Ectodermal cell (in vitro differentiated cells): ENCODE measurements around the gene ARHGAP15.

Experiments used
- H3K27ac ChIP-seq: 2 replicates; pipeline ENCODE4 v1.7.0; 2013; ENCODE audit warnings: mild to moderate bottlenecking, low read depth, low read length; ENCODE audit not compliant: insufficient read depth, poor library complexity, severe bottlenecking
- H3K27me3 ChIP-seq: 2 replicates; pipeline ENCODE4 v1.7.0; 2013; ENCODE audit warnings: mild to moderate bottlenecking, low read length; ENCODE audit not compliant: insufficient read depth, control insufficient read depth, poor library complexity, severe bottlenecking
- H3K36me3 ChIP-seq: one replicate; pipeline ENCODE4 v1.7.0; 2013; ENCODE audit warnings: low read length; ENCODE audit not compliant: control insufficient read depth, insufficient read depth
- H3K4me1 ChIP-seq: one replicate; pipeline ENCODE4 v1.7.0; 2013; ENCODE audit warnings: low read length; ENCODE audit not compliant: control insufficient read depth, insufficient read depth
- H3K4me3 ChIP-seq: 2 replicates; pipeline ENCODE4 v1.7.0; 2013; ENCODE audit warnings: low read depth, low read length, control low read depth; ENCODE audit not compliant: insufficient read depth
- H3K9me3 ChIP-seq: 2 replicates; pipeline ENCODE4 v1.7.0; 2013; ENCODE audit warnings: mild to moderate bottlenecking, low read length, moderate library complexity; ENCODE audit not compliant: control insufficient read depth
- WGBS, 2 experiments: methylation state at CpG; one replicate each; pipeline ENCODE4 v1.1.7; 2013; ENCODE audit warnings: missing lambda C conversion rate in 2 of 2; 5-methylcytosine and 5-hydroxymethylcytosine counted together

ARHGAP15 gene

GRCh38 chr2:143796051-143796450 lies 666.8 kb downstream of the ARHGAP15 start:
- no peak overlapping the region for H3K4me3 ChIP-seq
- no peaks in the 10 kb centered on the region for H3K36me3 ChIP-seq
- 84 to 94% methylated on average over 1 of the region's 1 CpG for WGBS, 2 experiments
- H3K4me1 ChIP-seq = peaks cover 3% of the 10 kb centered on the region
- H3K27me3 ChIP-seq = no peaks in the 10 kb centered on the region
- H3K9me3 ChIP-seq = no peaks in the 10 kb centered on the region
- H3K27ac ChIP-seq = no peak overlapping the region

GRCh38 chr2:143801561-143801960 lies 672.3 kb downstream of the ARHGAP15 start:
- 92 to 93% methylated on average over 1 of the region's 1 CpG for WGBS, 2 experiments
- H3K36me3 ChIP-seq = no peaks in the 10 kb centered on the region
- H3K4me3 ChIP-seq = no peak overlapping the region
- H3K27me3 ChIP-seq = no peaks in the 10 kb centered on the region
- no peaks in the 10 kb centered on the region for H3K9me3 ChIP-seq
- H3K4me1 ChIP-seq = no peaks in the 10 kb centered on the region
- H3K27ac ChIP-seq = no peak overlapping the region

GRCh38 chr2:143802242-143802641 lies 673.0 kb downstream of the ARHGAP15 start:
- H3K4me3 ChIP-seq = no peak overlapping the region
- H3K27me3 ChIP-seq = no peaks in the 10 kb centered on the region
- no peaks in the 10 kb centered on the region for H3K9me3 ChIP-seq
- H3K36me3 ChIP-seq = no peaks in the 10 kb centered on the region
- H3K4me1 ChIP-seq = no peaks in the 10 kb centered on the region
- H3K27ac ChIP-seq = no peak overlapping the region
- 92 to 95% methylated on average over 4 of the region's 4 CpGs for WGBS, 2 experiments

DNA sequence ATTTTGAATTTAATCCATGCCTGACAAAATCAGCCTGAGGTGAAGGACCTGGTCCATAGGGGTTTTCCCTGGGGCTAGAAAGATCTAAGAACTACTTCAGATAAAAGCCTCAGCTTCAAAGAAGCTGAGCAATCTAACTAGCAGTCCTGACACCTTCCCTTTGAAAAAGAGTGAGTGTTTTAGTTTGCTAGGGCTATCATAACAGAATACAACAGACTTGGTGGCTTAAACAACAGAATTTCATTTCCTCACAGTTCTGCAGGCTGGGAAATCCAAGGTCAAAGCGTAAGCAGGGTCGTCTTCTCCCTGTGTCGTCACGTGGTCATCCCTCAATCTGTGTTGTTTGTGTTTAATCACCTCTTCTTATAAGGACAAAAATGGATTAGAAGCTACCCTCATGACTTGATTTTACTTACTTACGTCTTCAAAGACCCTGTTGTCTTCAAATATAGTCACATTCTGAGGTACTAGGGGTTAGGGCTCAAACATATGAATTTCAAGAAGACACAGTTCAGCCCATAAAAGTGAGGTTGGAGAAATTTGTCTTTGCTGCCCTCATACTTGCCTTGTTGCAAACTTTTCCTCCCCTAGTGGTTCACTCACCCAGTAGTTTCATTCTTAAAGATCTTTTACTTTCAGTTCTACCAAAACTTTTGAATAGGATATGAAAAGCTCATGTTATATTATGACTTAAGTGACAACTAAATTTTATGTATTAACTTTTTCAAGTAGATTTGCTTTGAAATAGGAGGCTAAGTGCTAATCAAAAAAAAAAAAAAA lies 673.8 kb downstream of the ARHGAP15 start:
- 91 to 95% methylated on average over 5 of the region's 5 CpGs for WGBS, 2 experiments

DNA sequence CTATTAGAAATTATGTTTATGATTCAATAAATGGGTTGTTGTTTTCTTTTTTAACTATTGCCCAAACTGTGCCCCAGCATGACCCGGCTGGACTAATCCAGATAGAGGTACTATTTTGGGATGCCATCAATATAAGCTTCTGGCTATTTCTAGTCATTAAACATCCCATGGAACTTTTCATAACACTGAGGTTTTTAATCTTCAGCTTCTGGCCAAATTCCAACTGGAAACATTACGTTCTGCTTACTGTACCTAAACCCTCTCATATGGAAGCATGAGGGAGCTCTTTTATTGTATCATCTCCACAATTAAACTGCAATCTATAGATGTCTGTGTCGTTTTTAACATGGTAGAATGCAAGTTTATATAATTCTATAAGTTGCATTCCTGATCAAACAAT lies 674.7 kb downstream of the ARHGAP15 start:
- H3K27me3 ChIP-seq = no peaks in the 10 kb centered on the region
- no peak overlapping the region for H3K27ac ChIP-seq
- H3K4me3 ChIP-seq = no peak overlapping the region
- WGBS, 2 experiments = 94% methylated on average over 2 of the region's 3 CpGs
- no peaks in the 10 kb centered on the region for H3K4me1 ChIP-seq
- no peaks in the 10 kb centered on the region for H3K36me3 ChIP-seq
- no peaks in the 10 kb centered on the region for H3K9me3 ChIP-seq

More for the DNA sequence above, 673.8 kb downstream of the ARHGAP15 start:
- Histone ChIP-seq H3K27ac (no peak overlapping the region), H3K4me3 (no peak overlapping the region), H3K27me3 (no peaks in the 10 kb centered on the region), H3K9me3 (no peaks in the 10 kb centered on the region), H3K4me1 (no peaks in the 10 kb centered on the region), H3K36me3 (no peaks in the 10 kb centered on the region)

GRCh38 chr2:143805666-143806065 lies 676.4 kb downstream of the ARHGAP15 start:
- H3K4me3 ChIP-seq = no peak overlapping the region
- no peaks in the 10 kb centered on the region for H3K9me3 ChIP-seq
- H3K4me1 ChIP-seq = no peaks in the 10 kb centered on the region
- no peaks in the 10 kb centered on the region for H3K36me3 ChIP-seq
- no peaks in the 10 kb centered on the region for H3K27me3 ChIP-seq
- H3K27ac ChIP-seq = no peak overlapping the region

DNA sequence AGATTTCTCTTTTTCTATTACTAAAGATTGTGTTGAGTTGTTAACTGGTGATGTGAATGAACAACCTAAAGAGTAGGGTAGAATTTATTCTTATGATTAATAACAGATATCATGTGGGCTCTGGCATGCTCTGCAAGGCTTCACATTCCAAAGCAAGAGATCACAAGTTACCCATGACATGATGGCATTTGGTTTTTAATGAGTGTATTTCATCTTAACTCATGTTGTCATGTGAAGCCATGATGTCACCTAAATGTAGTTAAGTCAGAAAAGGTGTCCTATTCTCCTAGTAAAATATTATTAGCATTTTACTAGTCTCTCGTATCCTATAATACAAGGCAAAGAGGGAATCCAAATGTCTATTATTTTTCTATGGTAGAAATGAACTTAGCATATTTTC lies 678.0 kb downstream of the ARHGAP15 start:
- H3K9me3 ChIP-seq = no peaks in the 10 kb centered on the region
- H3K27ac ChIP-seq = no peak overlapping the region
- no peak overlapping the region for H3K4me3 ChIP-seq
- no CpG with 5 or more reads among the region's 1 CpG for WGBS, 2 experiments
- no peaks in the 10 kb centered on the region for H3K27me3 ChIP-seq
- H3K36me3 ChIP-seq = no peaks in the 10 kb centered on the region
- no peaks in the 10 kb centered on the region for H3K4me1 ChIP-seq

DNA sequence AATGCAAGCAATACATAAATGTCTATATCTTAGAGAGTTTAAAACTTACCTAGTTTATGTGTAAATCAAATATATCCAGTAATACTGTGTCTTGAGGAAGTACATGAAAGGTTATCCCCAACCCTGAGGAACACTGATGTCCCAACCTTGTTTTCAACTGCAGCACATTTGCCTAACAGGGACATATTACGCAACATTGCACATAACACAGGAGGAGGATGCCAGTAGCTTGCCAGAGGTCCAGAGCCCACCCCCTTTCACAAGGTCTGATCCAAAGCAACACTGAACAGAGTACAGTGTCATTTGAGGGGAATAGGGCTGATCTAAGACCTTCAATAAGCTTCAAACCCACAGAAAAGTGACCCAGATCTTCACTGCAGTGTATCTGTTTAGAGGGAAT lies 678.5 kb downstream of the ARHGAP15 start:
- no peaks in the 10 kb centered on the region for H3K27me3 ChIP-seq
- no peaks in the 10 kb centered on the region for H3K36me3 ChIP-seq
- 94 to 100% methylated on average over 1 of the region's 1 CpG for WGBS, 2 experiments
- no peaks in the 10 kb centered on the region for H3K9me3 ChIP-seq
- no peak overlapping the region for H3K4me3 ChIP-seq
- no peaks in the 10 kb centered on the region for H3K4me1 ChIP-seq
- no peak overlapping the region for H3K27ac ChIP-seq

- Histone ChIP-seq H3K36me3 (no peaks in the 10 kb centered on the region), H3K27ac (no peak overlapping the region), H3K9me3 (no peaks in the 10 kb centered on the region), H3K4me1 (no peaks in the 10 kb centered on the region), H3K4me3 (no peak overlapping the region), H3K27me3 (no peaks in the 10 kb centered on the region)
- 94% methylated on average over 1 of the region's 1 CpG for WGBS, 2 experiments
These were observed 678.9 kb downstream of the ARHGAP15 start for GRCh38 chr2:143808166-143808565.

DNA sequence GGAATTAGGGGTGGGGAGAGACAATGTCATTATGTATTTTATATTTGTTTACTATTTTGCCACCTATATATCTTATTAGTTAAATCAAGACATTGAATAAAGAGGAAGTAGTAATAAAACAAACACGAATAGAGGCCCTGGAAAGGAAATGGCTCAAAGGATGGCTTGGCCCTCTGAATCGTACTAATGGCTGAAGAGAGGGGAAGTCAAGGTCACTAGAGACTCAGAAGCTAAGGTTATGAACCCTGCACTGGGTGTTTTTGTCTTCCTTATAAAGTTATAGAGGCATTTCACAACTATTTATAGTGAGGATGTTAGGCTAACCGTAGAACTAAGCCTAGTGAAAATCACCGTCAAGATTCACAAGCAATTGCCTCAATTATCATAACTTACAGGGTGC lies 685.9 kb downstream of the ARHGAP15 start:
- H3K27me3 ChIP-seq = no peaks in the 10 kb centered on the region
- WGBS, 2 experiments = 93 to 94% methylated on average over 3 to 4 of the region's 4 CpGs
- peaks cover 8% of the 10 kb centered on the region for H3K4me1 ChIP-seq
- no peaks in the 10 kb centered on the region for H3K36me3 ChIP-seq
- H3K9me3 ChIP-seq = no peaks in the 10 kb centered on the region
- no peak overlapping the region for H3K4me3 ChIP-seq
- no peak overlapping the region for H3K27ac ChIP-seq
